SK-N-SH treated with all-trans-retinoic acid at 6 μM for 48 hours (cell line): Measurements from ENCODE around the gene POLR2C.

ENCODE experiments used
- ATAC-seq: fragments of 200-7000 bp; cut with Tn5 transposase; 3 replicates; pipeline ENCODE4 v1.9.1; 2020; ENCODE audit warnings: mild to moderate bottlenecking, moderate library complexity
- ARNTL ChIP-seq: fragments of 450-650 bp; formaldehyde crosslinking; IDR thresholded peaks from 2 replicates; pipeline ENCODE4 v1.5.0; 2020; ENCODE audit warnings: low read depth, mild to moderate bottlenecking, moderate library complexity, borderline replicate concordance
- BACH2 ChIP-seq: fragments of 250-450 bp; sonication (Bioruptor Pico); IDR thresholded peaks from 2 replicates; pipeline ENCODE4 v1.9.0; 2021; ENCODE audit warnings: mild to moderate bottlenecking, borderline replicate concordance
- CREB5 ChIP-seq: fragments of 250-450 bp; sonication (Bioruptor Pico); IDR thresholded peaks from 2 replicates; pipeline ENCODE4 v1.5.1; 2020; ENCODE audit warnings: low read depth, mild to moderate bottlenecking, moderate library complexity
- CSDC2 ChIP-seq: fragments of 250-450 bp; sonication (Bioruptor Pico); IDR thresholded peaks from 2 replicates; pipeline ENCODE4 v1.5.0; 2020; ENCODE audit warnings: mild to moderate bottlenecking, moderate library complexity
- CSRNP3 ChIP-seq: fragments of 250-450 bp; sonication (Bioruptor Pico); IDR thresholded peaks from 2 replicates; pipeline ENCODE4 v1.5.1; 2021; ENCODE audit warnings: mild to moderate bottlenecking, moderate library complexity
- GLIS3 ChIP-seq: fragments of 250-450 bp; sonication (Bioruptor Pico); IDR thresholded peaks from 2 replicates; pipeline ENCODE4 v1.5.0; 2020; ENCODE audit warnings: mild to moderate bottlenecking, moderate library complexity
- ISL1 ChIP-seq: fragments of 250-450 bp; sonication (Bioruptor Pico); IDR thresholded peaks from 2 replicates; pipeline ENCODE4 v2.1.2; 2022; ENCODE audit warnings: mild to moderate bottlenecking, moderate library complexity
- OSR1 ChIP-seq: fragments of 250-450 bp; sonication (Bioruptor Pico); IDR thresholded peaks from 2 replicates; pipeline ENCODE4 v1.8.0; 2022; ENCODE audit warnings: moderate library complexity, mild to moderate bottlenecking, inconsistent platforms
- POU6F1 ChIP-seq: fragments of 250-450 bp; sonication (Bioruptor Pico); IDR thresholded peaks from 2 replicates; pipeline ENCODE4 v1.8.0; 2021; ENCODE audit warnings: low read depth, mild to moderate bottlenecking, moderate library complexity, borderline replicate concordance
- PPARA ChIP-seq: fragments of 250-450 bp; sonication (Bioruptor Pico); IDR thresholded peaks from 2 replicates; pipeline ENCODE4 v1.5.0; 2020; ENCODE audit warnings: mild to moderate bottlenecking, borderline replicate concordance
- RARB ChIP-seq: fragments of 250-450 bp; sonication (Bioruptor Pico); IDR thresholded peaks from 2 replicates; pipeline ENCODE4 v1.8.0; 2021; ENCODE audit warnings: mild to moderate bottlenecking, moderate library complexity
- SNAI2 ChIP-seq: fragments of 250-450 bp; sonication (Bioruptor Pico); IDR thresholded peaks from 2 replicates; pipeline ENCODE4 v1.5.0; 2020; ENCODE audit warnings: mild to moderate bottlenecking, moderate library complexity
- TCF4 ChIP-seq: fragments of 250-450 bp; sonication (Bioruptor Pico); IDR thresholded peaks from 2 replicates; pipeline ENCODE4 v1.8.0; 2021; ENCODE audit warnings: mild to moderate bottlenecking, moderate library complexity, borderline replicate concordance
- TOX ChIP-seq: fragments of 250-450 bp; sonication (Bioruptor Pico); IDR thresholded peaks from 2 replicates; pipeline ENCODE4 v1.8.0; 2021; ENCODE audit warnings: mild to moderate bottlenecking, moderate library complexity, borderline replicate concordance
- TSHZ2 ChIP-seq: fragments of 250-450 bp; sonication (Bioruptor Pico); IDR thresholded peaks from 2 replicates; pipeline ENCODE4 v1.5.0; 2020; ENCODE audit warnings: mild to moderate bottlenecking, moderate library complexity
- ZC3H10 ChIP-seq: fragments of 250-450 bp; sonication (Bioruptor Pico); IDR thresholded peaks from 2 replicates; pipeline ENCODE4 v1.5.1; 2021; ENCODE audit warnings: mild to moderate bottlenecking, moderate library complexity
- ZFP3 ChIP-seq: fragments of 250-450 bp; sonication (Bioruptor Pico); IDR thresholded peaks from 2 replicates; pipeline ENCODE4 v1.5.0; 2020; ENCODE audit warnings: mild to moderate bottlenecking, moderate library complexity
- ZFP30 ChIP-seq: fragments of 450-650 bp; formaldehyde crosslinking; IDR thresholded peaks from 2 replicates; pipeline ENCODE4 v1.5.0; 2022; ENCODE audit warnings: mild to moderate bottlenecking, moderate library complexity
- ZNF565 ChIP-seq: fragments of 450-650 bp; formaldehyde crosslinking; conservative IDR thresholded peaks from 2 replicates; pipeline ENCODE4 v1.5.0; 2020; ENCODE audit warnings: low read depth, mild to moderate bottlenecking, moderate library complexity
- ZNF70 ChIP-seq: fragments of 450-650 bp; formaldehyde crosslinking; IDR thresholded peaks from 2 replicates; pipeline ENCODE4 v1.5.0; 2020; ENCODE audit warnings: mild to moderate bottlenecking, moderate library complexity
- ZNF8 ChIP-seq: fragments of 450-650 bp; formaldehyde crosslinking; IDR thresholded peaks from 2 replicates; pipeline ENCODE4 v1.5.0; 2020; ENCODE audit warnings: mild to moderate bottlenecking, moderate library complexity

POLR2C gene

GRCh38 chr16:57432505-57432904 lies 30.0 kb upstream of the POLR2C start (continued):
- TF ChIP-seq CREB5 (no peak), TOX (CRISPR knock-in tag) (no peak)
- TF ChIP-seq, all 23 proteins: peak for 0

GRCh38 chr16:57432989-57433388 lies 29.5 kb upstream of the POLR2C start:
- no peak for TF ChIP-seq BACH2 (CRISPR knock-in tag)
- no peak for TF ChIP-seq GLIS3 (CRISPR knock-in tag)
- TF ChIP-seq CSRNP3 (CRISPR knock-in tag) = no peak
- TF ChIP-seq ZNF70 (CRISPR knock-in tag) = no peak
- TF ChIP-seq OSR1 = no peak
- no peak for TF ChIP-seq ZC3H10 (CRISPR knock-in tag)
- no peak for TF ChIP-seq CSDC2
- TF ChIP-seq TCF4 = no peak

GRCh38 chr16:57434003-57434402 lies 28.5 kb upstream of the POLR2C start:
- no peak for ATAC-seq
- no peak for TF ChIP-seq ZFP30
- TF ChIP-seq TCF4 = no peak
- no peak for TF ChIP-seq OSR1
- no peak for TF ChIP-seq POU6F1 (CRISPR knock-in tag)
- no peak for TF ChIP-seq RARB (CRISPR knock-in tag)
- TF ChIP-seq CSDC2 = no peak
- TF ChIP-seq ZNF8 = no peak
- no peak for TF ChIP-seq ZC3H10 (CRISPR knock-in tag)
- no peak for TF ChIP-seq SNAI2 (CRISPR knock-in tag)
- TF ChIP-seq CREB5 = no peak
- TF ChIP-seq PPARA (CRISPR knock-in tag) = no peak
- TF ChIP-seq TSHZ2 (CRISPR knock-in tag) = no peak
- TF ChIP-seq ZFP3 (CRISPR knock-in tag) = no peak
- no peak for TF ChIP-seq ZNF565
- TF ChIP-seq CSRNP3 (CRISPR knock-in tag) = no peak
- TF ChIP-seq GLIS3 (CRISPR knock-in tag) = no peak
- TF ChIP-seq ARNTL = no peak
- TF ChIP-seq TOX (CRISPR knock-in tag) = no peak
- TF ChIP-seq ISL1 (CRISPR knock-in tag) = no peak
- TF ChIP-seq, all 23 proteins: peak for 0

More at GRCh38 chr16:57432989-57433388, 29.5 kb upstream of the POLR2C start:
- ATAC-seq = no peak
